ENCODE results near the gene DHX40.
"Not testable (repeated sequence)": the region's sequence is repeated elsewhere in the genome, so short reads cannot be mapped to it uniquely, and the experiment has no call there.

DHX40 gene

DNA sequence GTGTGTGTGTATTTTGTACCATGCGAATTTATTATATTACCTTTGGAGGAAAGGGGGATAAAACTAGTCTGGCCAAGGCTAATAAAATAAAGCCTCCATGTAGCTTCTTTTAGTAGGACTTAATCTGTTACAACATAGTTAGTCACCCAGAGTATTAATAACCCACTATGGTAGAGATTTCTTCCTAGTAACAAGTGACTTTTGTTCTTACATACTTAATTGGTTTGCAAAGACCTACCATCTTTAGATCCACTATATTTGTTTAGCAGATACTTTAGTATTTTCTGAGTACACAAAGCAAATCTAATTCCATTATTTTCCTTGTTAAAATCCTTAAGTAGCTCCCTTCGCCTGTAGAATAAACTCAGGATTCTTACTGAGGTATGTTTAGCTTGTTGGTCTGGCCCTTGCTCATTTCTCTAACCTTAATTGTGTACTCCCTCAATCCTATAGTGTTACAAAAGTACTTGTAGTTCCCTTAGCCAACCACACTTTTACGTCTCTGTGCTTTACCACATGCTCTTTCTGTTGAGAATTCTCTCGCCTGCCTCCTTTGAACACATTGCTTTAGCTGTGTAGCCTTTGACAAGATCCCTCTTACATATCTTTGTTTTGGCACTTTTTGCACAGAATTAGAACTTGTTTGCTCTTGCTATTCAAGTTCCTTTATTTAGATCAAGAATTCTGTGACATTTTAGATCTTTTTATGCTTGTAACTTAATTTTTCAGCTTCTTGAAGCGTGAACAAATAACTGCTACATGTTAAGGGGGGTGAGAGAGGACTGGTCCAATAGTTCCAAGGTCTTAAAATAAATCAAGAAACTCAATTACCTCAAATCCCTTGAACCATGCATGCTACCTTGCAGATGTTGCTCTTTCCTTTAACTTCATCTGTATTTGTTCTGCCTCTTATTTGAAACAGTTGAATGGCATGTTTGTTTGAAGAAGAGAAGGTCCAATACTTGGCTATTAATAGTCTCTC is 78.0 kb downstream of the DHX40 start:
- CTCF ChIA-PET = no interaction called here
- no peak overlapping the region for H3K27ac ChIP-seq (ENCODE audit: insufficient read depth in 1 of 2, low read depth in 1 of 2, low read length in 2 of 2, poor library complexity in 1 of 2, severe bottlenecking in 2 of 2)

DNA sequence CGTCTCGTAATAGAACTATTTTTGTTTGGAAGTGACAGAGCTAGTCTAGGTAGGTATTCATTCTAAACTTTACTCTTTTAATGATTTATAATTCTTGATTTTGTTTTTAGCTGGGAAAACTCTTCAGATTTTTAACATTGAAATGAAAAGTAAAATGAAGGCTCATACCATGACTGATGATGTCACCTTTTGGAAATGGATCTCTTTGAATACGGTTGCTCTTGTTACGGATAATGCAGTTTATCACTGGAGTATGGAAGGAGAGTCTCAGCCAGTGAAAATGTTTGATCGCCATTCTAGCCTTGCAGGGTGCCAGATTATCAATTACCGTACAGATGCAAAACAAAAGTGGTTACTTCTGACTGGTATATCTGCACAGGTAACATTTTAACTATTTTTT is 81.9 kb downstream of the DHX40 start:
- H3K27ac ChIP-seq (ENCODE audit: insufficient read depth in 1 of 2, low read depth in 1 of 2, low read length in 2 of 2, poor library complexity in 1 of 2, severe bottlenecking in 2 of 2) = no peak overlapping the region
- H3K4me3 ChIP-seq (ENCODE audit: control insufficient read depth in 1 of 7, extremely low read depth in 1 of 7, insufficient read depth in 4 of 7, low read depth in 2 of 7, low read length in 6 of 7) = no peak overlapping the region
- WGBS (ENCODE audit: insufficient coverage) = 97% methylated on average over 4 of the region's 6 CpGs
- no peak for DNase-seq
- CTCF ChIA-PET = interaction anchor here (1.3 kb wide), 1 partner anchor 8 kb away, joined by 3 read pairs; no protein-coding TSS in a partner anchor
- POLR2A ChIA-PET = no interaction called here
- peaks cover 27 to 82% (median 53%) of the 10 kb centered on the region in 4 experiments for H3K36me3 ChIP-seq (ENCODE audit: control insufficient read depth in 4 of 4, insufficient read depth in 4 of 4, low read length in 3 of 4)
- H3K27me3 ChIP-seq (replicated peaks in 2 of 5; ENCODE audit: control insufficient read depth in 4 of 5, insufficient read depth in 5 of 5, low read length in 4 of 5) = no peaks in the 10 kb centered on the region
- H3K9me3 ChIP-seq (ENCODE audit: control extremely low read depth in 1 of 5, control insufficient read depth in 4 of 5, insufficient read depth in 2 of 5, low read depth in 1 of 5, low read length in 4 of 5) = peaks cover 0 to 8% (median 5%) of the 10 kb centered on the region in 5 experiments
- H3K4me1 ChIP-seq (ENCODE audit: control extremely low read depth in 1 of 4, control insufficient read depth in 4 of 4, insufficient read depth in 4 of 4, low read length in 3 of 4) = peaks cover 1 to 15% (median 8%) of the 10 kb centered on the region in 4 experiments

More for the DNA sequence above, 78.0 kb downstream of the DHX40 start:
- Histone ChIP-seq H3K27me3 (replicated peaks in 2 of 5; ENCODE audit: control insufficient read depth in 4 of 5, insufficient read depth in 5 of 5, low read length in 4 of 5) (no peaks in the 10 kb centered on the region), H3K4me3 (ENCODE audit: control insufficient read depth in 1 of 7, extremely low read depth in 1 of 7, insufficient read depth in 4 of 7, low read depth in 2 of 7, low read length in 6 of 7) (no peak overlapping the region), H3K9me3 (ENCODE audit: control extremely low read depth in 1 of 5, control insufficient read depth in 4 of 5, insufficient read depth in 2 of 5, low read depth in 1 of 5, low read length in 4 of 5) (no peaks in the 10 kb centered on the region), H3K4me1 (ENCODE audit: control extremely low read depth in 1 of 4, control insufficient read depth in 4 of 4, insufficient read depth in 4 of 4, low read length in 3 of 4) (peaks cover 18 to 38% (median 20%) of the 10 kb centered on the region in 4 experiments), H3K36me3 (ENCODE audit: control insufficient read depth in 4 of 4, insufficient read depth in 4 of 4, low read length in 3 of 4) (peaks cover 9 to 45% (median 28%) of the 10 kb centered on the region in 4 experiments)
- POLR2A ChIA-PET = interaction anchor here (1.9 kb wide), 1 partner anchor 23 kb away, joined by 16 read pairs; the partner anchor contains the start of gene CLTC
- 95% methylated on average over 2 of the region's 5 CpGs for WGBS (ENCODE audit: insufficient coverage)
- DNase-seq = peak in 2 of 3 donors; percentile 21 to 34

DNA sequence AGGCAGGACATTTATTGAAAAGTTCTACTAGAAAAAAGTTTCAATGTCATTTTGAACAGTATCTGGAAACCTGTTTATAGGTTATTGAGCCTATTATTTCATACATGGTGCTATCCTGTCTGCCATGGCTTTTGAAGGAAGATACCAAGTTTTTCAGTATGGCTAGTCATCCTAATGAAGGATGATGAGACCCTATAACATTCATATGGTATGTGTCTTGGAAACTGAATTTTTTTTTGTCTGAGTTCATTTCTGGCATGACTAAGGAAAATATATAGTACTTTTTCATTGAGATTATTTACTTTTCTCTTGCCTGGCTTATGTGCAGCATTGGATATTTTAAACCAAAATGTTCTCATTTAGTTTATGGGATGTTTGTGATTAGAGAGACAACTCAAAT is 84.5 kb downstream of the DHX40 start:
- Histone ChIP-seq H3K27ac (ENCODE audit: insufficient read depth in 1 of 2, low read depth in 1 of 2, low read length in 2 of 2, poor library complexity in 1 of 2, severe bottlenecking in 2 of 2) (no peak overlapping the region), H3K4me3 (ENCODE audit: control insufficient read depth in 1 of 7, extremely low read depth in 1 of 7, insufficient read depth in 4 of 7, low read depth in 2 of 7, low read length in 6 of 7) (no peak overlapping the region), H3K4me1 (ENCODE audit: control extremely low read depth in 1 of 4, control insufficient read depth in 4 of 4, insufficient read depth in 4 of 4, low read length in 3 of 4) (no peaks in the 10 kb centered on the region), H3K9me3 (ENCODE audit: control extremely low read depth in 1 of 5, control insufficient read depth in 4 of 5, insufficient read depth in 2 of 5, low read depth in 1 of 5, low read length in 4 of 5) (peaks cover 0 to 15% (median 10%) of the 10 kb centered on the region in 5 experiments), H3K36me3 (ENCODE audit: control insufficient read depth in 4 of 4, insufficient read depth in 4 of 4, low read length in 3 of 4) (peaks cover 30 to 84% (median 58%) of the 10 kb centered on the region in 4 experiments), H3K27me3 (replicated peaks in 2 of 5; ENCODE audit: control insufficient read depth in 4 of 5, insufficient read depth in 5 of 5, low read length in 4 of 5) (no peaks in the 10 kb centered on the region)
- no peak for DNase-seq
- POLR2A ChIA-PET = no interaction called here
- CTCF ChIA-PET = interaction anchor here (1.1 kb wide), 1 partner anchor 11 kb away, joined by 3 read pairs; no protein-coding TSS in a partner anchor

DNA sequence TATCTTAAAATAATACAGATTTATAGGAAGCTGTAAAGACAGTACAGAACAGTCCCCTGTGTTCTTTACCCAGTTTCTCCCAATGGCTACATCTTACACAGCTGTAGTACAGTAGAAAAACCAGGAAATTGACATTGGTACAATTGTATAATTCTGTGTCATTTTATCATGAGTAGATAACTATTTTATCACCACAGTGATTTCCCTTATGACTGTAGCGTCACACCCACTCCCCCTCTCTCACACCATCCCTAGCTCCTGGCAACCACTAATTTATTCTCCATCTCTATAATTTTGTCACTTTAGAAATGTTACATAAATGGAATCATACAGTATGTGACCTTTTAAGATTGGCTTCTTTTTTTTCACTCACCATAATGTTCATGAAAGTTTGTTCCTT is 85.2 kb downstream of the DHX40 start:
- POLR2A ChIA-PET = no interaction called here
- no CpG with 5 or more reads among the region's 1 CpG for whole genome bisulfite sequencing (ENCODE audit: insufficient coverage)
- H3K27ac ChIP-seq (ENCODE audit: insufficient read depth in 1 of 2, low read depth in 1 of 2, low read length in 2 of 2, poor library complexity in 1 of 2, severe bottlenecking in 2 of 2) = no peak overlapping the region
- H3K4me3 ChIP-seq (ENCODE audit: control insufficient read depth in 1 of 7, extremely low read depth in 1 of 7, insufficient read depth in 4 of 7, low read depth in 2 of 7, low read length in 6 of 7) = no peak overlapping the region
- peaks cover 0 to 15% (median 10%) of the 10 kb centered on the region in 5 experiments for H3K9me3 ChIP-seq (ENCODE audit: control extremely low read depth in 1 of 5, control insufficient read depth in 4 of 5, insufficient read depth in 2 of 5, low read depth in 1 of 5, low read length in 4 of 5)
- peaks cover 32 to 85% (median 58%) of the 10 kb centered on the region in 4 experiments for H3K36me3 ChIP-seq (ENCODE audit: control insufficient read depth in 4 of 4, insufficient read depth in 4 of 4, low read length in 3 of 4)
- no peaks in the 10 kb centered on the region for H3K4me1 ChIP-seq (ENCODE audit: control extremely low read depth in 1 of 4, control insufficient read depth in 4 of 4, insufficient read depth in 4 of 4, low read length in 3 of 4)
- H3K27me3 ChIP-seq (replicated peaks in 2 of 5; ENCODE audit: control insufficient read depth in 4 of 5, insufficient read depth in 5 of 5, low read length in 4 of 5) = no peaks in the 10 kb centered on the region
- CTCF ChIA-PET = interaction anchor here (1.1 kb wide), 1 partner anchor 10 kb away, joined by 3 read pairs; no protein-coding TSS in a partner anchor
- no peak for DNase-seq

DNA sequence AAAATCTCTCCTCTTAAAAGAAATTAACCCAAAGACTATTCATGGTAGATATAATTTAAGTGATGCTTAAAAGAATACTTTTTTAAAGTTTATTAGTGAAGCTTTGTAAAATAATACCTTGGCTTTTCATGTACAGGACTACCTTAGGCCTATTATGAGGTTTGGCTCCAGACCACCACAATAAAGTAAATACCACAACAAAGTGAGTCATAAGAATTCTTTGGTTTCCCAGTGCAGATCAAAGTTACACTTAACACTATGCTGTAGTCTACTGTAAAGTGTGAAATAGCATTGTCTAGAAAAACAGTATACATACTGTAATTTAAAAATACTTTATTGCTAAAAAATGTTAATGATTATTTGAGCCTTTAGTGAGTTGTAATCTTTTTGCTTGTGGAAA is 85.9 kb downstream of the DHX40 start:
- peaks cover 0 to 15% (median 10%) of the 10 kb centered on the region in 5 experiments for H3K9me3 ChIP-seq (ENCODE audit: control extremely low read depth in 1 of 5, control insufficient read depth in 4 of 5, insufficient read depth in 2 of 5, low read depth in 1 of 5, low read length in 4 of 5)
- H3K27me3 ChIP-seq (replicated peaks in 2 of 5; ENCODE audit: control insufficient read depth in 4 of 5, insufficient read depth in 5 of 5, low read length in 4 of 5) = no peaks in the 10 kb centered on the region
- DNase-seq = no peak
- no peak overlapping the region for H3K4me3 ChIP-seq (ENCODE audit: control insufficient read depth in 1 of 7, extremely low read depth in 1 of 7, insufficient read depth in 4 of 7, low read depth in 2 of 7, low read length in 6 of 7)
- ChIA-PET POLR2A (no interaction called here), CTCF (no interaction called here)
- no peaks in the 10 kb centered on the region for H3K4me1 ChIP-seq (ENCODE audit: control extremely low read depth in 1 of 4, control insufficient read depth in 4 of 4, insufficient read depth in 4 of 4, low read length in 3 of 4)
- peaks cover 32 to 86% (median 60%) of the 10 kb centered on the region in 4 experiments for H3K36me3 ChIP-seq (ENCODE audit: control insufficient read depth in 4 of 4, insufficient read depth in 4 of 4, low read length in 3 of 4)
- H3K27ac ChIP-seq (ENCODE audit: insufficient read depth in 1 of 2, low read depth in 1 of 2, low read length in 2 of 2, poor library complexity in 1 of 2, severe bottlenecking in 2 of 2) = no peak overlapping the region

DNA sequence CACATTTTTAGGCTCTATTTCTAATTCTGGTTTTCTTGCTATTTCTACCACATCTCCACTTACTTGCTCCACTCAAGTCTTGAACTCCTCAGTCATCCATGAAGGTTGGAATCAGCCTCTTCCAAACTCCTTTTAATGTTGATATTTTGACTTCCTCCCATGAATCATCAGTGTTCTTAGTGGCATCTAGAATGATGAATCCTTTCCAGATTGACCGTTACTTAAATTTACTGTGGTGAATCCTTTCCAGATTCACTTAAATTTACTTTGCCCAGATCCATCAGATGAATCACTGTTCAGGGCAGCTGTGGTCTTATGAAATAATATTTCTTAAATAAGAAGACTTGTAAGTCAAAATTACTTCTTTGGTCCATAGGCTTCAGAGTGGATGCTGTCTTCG is 86.7 kb downstream of the DHX40 start:
- Histone ChIP-seq H3K9me3 (ENCODE audit: control extremely low read depth in 1 of 5, control insufficient read depth in 4 of 5, insufficient read depth in 2 of 5, low read depth in 1 of 5, low read length in 4 of 5) (peaks cover 0 to 15% (median 10%) of the 10 kb centered on the region in 5 experiments), H3K4me3 (ENCODE audit: control insufficient read depth in 1 of 7, extremely low read depth in 1 of 7, insufficient read depth in 4 of 7, low read depth in 2 of 7, low read length in 6 of 7) (no peak overlapping the region), H3K4me1 (ENCODE audit: control extremely low read depth in 1 of 4, control insufficient read depth in 4 of 4, insufficient read depth in 4 of 4, low read length in 3 of 4) (no peaks in the 10 kb centered on the region), H3K36me3 (ENCODE audit: control insufficient read depth in 4 of 4, insufficient read depth in 4 of 4, low read length in 3 of 4) (peaks cover 34 to 87% (median 58%) of the 10 kb centered on the region in 4 experiments), H3K27me3 (replicated peaks in 2 of 5; ENCODE audit: control insufficient read depth in 4 of 5, insufficient read depth in 5 of 5, low read length in 4 of 5) (no peaks in the 10 kb centered on the region), H3K27ac (ENCODE audit: insufficient read depth in 1 of 2, low read depth in 1 of 2, low read length in 2 of 2, poor library complexity in 1 of 2, severe bottlenecking in 2 of 2) (no peak overlapping the region)
- ChIA-PET CTCF (no interaction called here), POLR2A (no interaction called here)
- no peak for DNase-seq
- WGBS (ENCODE audit: insufficient coverage) = no CpG with 5 or more reads among the region's 2 CpGs

DNA sequence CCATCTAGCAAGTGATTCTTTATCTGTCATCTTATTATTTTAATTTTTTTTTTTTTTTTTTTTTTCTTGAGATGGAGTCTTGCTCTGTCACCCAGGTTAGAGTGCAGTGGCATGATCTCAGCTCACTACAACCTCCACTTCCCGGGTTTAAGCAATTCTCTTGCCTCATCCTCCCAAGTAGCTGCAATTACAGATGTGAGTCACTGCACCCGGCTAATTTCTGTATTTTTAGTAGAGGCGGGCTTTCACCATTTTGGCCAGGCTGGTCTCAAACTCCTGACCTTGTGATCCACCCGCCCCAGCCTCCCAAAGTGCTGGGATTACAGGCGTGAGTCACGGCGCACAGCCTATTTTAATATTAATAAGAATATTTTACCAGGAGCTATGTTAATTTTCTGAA is 91.2 kb downstream of the DHX40 start:
- DNase-seq; H3K27me3 ChIP-seq (replicated peaks in 2 of 5; ENCODE audit: control insufficient read depth in 4 of 5, insufficient read depth in 5 of 5, low read length in 4 of 5); H3K4me1 ChIP-seq (ENCODE audit: control extremely low read depth in 1 of 4, control insufficient read depth in 4 of 4, insufficient read depth in 4 of 4, low read length in 3 of 4); POLR2A ChIA-PET; H3K4me3 ChIP-seq (ENCODE audit: control insufficient read depth in 1 of 7, extremely low read depth in 1 of 7, insufficient read depth in 4 of 7, low read depth in 2 of 7, low read length in 6 of 7); CTCF ChIA-PET; H3K27ac ChIP-seq (ENCODE audit: insufficient read depth in 1 of 2, low read depth in 1 of 2, low read length in 2 of 2, poor library complexity in 1 of 2, severe bottlenecking in 2 of 2): not testable (repeated sequence)
- WGBS (ENCODE audit: insufficient coverage) = 100% methylated on average over 2 of the region's 7 CpGs
- peaks cover 0 to 13% (median 10%) of the 10 kb centered on the region in 5 experiments for H3K9me3 ChIP-seq (ENCODE audit: control extremely low read depth in 1 of 5, control insufficient read depth in 4 of 5, insufficient read depth in 2 of 5, low read depth in 1 of 5, low read length in 4 of 5)
- peaks cover 26 to 81% (median 50%) of the 10 kb centered on the region in 4 experiments for H3K36me3 ChIP-seq (ENCODE audit: control insufficient read depth in 4 of 4, insufficient read depth in 4 of 4, low read length in 3 of 4)
